Measurements from ENCODE around the gene WNT7A.

The WNT7A gene

GRCh38 chr3:13793451-13793850 lies 86.4 kb downstream of the WNT7A start:
- DNase-seq (ENCODE audit: low read depth): no peak
- TF ChIP-seq, protein P1, sequence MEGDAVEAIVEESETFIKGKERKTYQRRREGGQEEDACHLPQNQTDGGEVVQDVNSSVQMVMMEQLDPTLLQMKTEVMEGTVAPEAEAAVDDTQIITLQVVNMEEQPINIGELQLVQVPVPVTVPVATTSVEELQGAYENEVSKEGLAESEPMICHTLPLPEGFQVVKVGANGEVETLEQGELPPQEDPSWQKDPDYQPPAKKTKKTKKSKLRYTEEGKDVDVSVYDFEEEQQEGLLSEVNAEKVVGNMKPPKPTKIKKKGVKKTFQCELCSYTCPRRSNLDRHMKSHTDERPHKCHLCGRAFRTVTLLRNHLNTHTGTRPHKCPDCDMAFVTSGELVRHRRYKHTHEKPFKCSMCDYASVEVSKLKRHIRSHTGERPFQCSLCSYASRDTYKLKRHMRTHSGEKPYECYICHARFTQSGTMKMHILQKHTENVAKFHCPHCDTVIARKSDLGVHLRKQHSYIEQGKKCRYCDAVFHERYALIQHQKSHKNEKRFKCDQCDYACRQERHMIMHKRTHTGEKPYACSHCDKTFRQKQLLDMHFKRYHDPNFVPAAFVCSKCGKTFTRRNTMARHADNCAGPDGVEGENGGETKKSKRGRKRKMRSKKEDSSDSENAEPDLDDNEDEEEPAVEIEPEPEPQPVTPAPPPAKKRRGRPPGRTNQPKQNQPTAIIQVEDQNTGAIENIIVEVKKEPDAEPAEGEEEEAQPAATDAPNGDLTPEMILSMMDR (conservative IDR thresholded peaks at IDR 0.05; ENCODE audit: low read length): no peak
- H3K4me3 ChIP-seq (ENCODE audit: low read length): no peak overlapping the region

- TF ChIP-seq, protein P1 (conservative IDR thresholded peaks at IDR 0.05; ENCODE audit: low read length): no peak
- DNase-seq (ENCODE audit: low read depth): no peak
- H3K4me3 ChIP-seq (ENCODE audit: low read length): no peak overlapping the region
Measured at GRCh38 chr3:13792512-13793371, 87.1 kb downstream of the WNT7A start.

DNA sequence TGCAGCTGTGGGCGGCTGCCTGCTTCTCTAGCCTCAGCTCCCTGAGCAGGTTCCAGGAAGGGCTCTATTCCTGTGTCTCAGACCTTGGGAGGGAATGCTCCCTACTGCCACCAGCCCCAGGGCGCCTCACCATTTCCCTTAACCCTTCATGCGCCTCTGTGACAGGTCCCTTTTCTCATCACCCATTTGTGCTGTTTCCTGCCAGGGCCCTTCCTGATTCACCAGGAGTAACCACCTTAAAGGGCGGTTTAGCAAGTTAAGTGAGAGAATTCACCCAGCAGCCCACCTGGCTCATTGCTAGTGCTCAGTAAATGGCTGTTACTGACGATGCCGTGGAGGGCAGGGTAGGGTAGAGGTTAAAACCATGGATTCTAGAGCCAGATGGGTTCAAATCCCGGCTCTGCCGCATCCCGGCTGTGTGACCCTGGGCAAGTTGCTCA lies 87.8 kb downstream of the WNT7A start:
- TF ChIP-seq, protein P1 (conservative IDR thresholded peaks at IDR 0.05; ENCODE audit: low read length): no peak
- DNase-seq (ENCODE audit: low read depth): no peak
- no peak overlapping the region for H3K4me3 ChIP-seq (ENCODE audit: low read length)

DNA sequence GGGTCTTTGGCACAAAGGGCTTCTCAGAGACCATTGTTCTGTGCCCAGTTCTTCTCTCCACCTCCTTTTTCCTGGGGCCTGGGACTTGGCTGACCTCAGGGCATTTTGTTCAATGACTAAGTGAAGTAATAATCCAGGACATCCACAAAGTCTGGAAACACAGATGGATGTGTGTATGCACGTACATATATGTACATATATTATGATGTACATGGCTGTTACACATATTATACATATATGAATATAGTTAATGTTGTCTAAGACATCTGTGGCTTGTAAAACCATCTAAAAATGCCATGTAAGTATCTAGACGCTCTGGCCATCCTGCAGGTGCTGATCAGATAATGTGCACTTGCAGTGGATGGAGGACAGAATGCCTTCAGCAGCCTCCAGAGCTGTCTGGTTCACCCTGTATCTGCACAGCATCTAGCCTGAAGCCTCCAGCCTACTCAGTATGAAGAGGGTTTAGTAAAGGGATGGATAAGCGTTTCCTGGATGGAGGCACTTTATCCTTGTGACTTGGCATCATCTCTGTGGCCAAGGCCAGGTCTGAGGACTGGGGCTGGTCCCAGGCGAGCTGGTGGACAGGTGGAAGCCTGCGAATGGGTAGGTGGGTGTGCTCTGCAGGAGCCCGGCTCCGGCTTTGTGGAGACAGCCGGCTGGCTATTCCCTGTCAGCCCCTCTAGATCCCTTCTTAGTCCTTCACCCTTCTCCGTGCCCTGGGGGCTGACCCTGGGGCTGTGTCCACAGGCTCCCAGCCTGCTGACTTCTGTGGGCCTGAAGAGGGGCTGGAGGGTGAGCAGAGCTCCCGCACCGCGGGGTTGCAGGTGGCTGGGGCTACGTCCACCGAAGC lies 88.4 kb downstream of the WNT7A start:
- no peak for DNase-seq (ENCODE audit: low read depth)
- TF ChIP-seq, protein P1 (conservative IDR thresholded peaks at IDR 0.05; ENCODE audit: low read length): no peak
- H3K4me3 ChIP-seq (ENCODE audit: low read length): no peak overlapping the region

DNA sequence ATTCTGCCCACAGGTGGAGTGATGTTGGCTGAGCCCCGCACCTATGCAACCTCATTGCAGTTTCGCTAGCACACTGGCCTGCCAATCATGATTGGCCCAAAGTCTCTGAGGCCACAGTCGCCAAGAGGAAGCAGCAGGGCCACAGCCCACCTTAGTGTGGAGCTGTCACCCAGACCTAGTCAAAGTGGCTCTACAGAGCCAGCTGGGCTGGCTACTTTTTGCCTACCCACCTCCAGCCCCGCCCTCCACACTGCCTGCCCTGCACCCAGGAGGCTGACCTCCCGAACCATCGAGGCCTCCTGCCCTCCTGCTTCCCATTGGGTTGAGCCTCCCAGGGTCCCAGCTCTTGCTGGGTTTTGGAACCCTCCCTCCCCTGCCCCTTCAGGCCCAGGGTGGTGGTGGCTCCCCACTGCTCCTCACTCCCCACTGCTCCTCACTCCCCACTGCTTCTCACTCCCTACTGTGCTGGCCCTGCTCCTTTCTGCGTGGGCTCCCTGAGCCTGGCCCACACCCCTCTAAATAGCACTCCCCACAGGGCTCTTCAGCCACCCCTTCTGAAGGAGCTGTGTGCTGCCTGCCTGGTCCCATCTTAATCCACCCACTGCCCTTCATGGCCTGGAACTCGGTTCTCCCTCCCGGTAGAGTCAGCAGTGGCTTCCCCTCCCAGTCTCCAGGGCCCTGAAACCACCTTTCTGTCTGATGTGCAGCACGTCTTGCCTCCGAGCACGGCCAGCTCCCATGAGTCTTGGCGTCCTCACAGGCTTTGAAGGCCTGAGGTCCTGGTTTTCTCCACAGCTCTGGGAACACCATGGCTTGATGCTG lies 89.3 kb downstream of the WNT7A start:
- H3K4me3 ChIP-seq (ENCODE audit: low read length): no peak overlapping the region
- no peak for DNase-seq (ENCODE audit: low read depth)
- TF ChIP-seq, protein P1 (conservative IDR thresholded peaks at IDR 0.05; ENCODE audit: low read length): no peak

DNA sequence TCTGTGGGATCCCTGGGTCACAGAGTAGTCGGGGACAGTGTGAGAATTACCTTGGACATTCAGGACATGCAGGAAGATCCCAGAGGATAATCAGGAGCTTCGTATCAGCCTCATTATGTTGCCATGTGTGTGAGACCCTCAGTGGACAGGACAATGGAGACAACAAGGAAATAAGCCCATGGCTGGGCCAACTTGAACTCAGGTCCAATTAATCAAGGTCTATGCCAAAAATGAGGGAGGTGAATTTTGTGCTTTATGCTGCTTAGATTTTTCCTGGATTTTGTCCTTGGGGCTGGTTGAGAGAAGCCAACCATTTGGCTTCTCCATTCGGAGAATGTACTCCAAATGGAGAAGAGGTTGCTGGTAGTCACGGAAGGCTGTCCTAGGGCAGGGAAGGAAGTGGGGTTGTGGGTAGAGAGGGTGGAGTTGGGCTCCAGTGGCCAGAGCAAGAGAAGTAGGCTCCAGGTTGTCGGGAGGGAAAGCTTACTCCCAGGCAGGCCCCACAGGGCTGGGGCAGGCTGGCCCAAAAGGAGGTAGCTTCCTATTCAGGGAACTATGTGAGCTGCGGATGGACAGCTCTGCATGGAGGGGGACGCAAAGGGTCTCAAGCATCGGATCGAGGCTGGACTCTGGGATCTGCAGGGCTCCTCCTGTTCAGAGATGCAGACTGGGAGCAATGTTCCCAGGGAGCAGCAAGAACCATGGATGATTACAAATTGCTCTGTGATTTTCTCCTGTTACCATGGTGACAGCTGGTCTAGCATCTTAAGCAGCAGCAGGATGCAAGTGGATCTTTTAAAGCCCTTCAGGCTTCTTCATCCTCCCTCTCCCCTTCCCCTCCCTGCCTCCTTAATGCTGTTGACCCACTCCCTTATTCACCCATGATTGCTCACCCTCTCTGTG lies 91.1 kb downstream of the WNT7A start:
- TF ChIP-seq, protein P1 (conservative IDR thresholded peaks at IDR 0.05; ENCODE audit: low read length): no peak
- H3K4me3 ChIP-seq (ENCODE audit: low read length): no peak overlapping the region
- DNase-seq (ENCODE audit: low read depth): no peak
